Neural progenitor cell (in vitro differentiated cells): ENCODE results near the gene DHODH. TPM values are rescaled to one million over a fixed set of nuclear protein-coding genes. Genes with fewer than 3 reads are reported as not detected.
A peak's percentile ranks its signal among the peaks of the same experiment; 100 is the strongest.

Experiments
- DNase-seq: peaks from one replicate; pipeline ENCODE4 v3.0.0-alpha.2; 2016; ENCODE audit warnings: low spot score
- H2AFZ ChIP-seq: fragments of 200-600 bp; sonication (generic); replicated peaks from 2 replicates; pipeline ENCODE4 v1.6.1; 2016; ENCODE audit warnings: antibody characterized with exemption
- H3F3A ChIP-seq: fragments of 200-600 bp; sonication (generic); 2 replicates; pipeline ENCODE4 v1.6.1; 2016; ENCODE audit warnings: antibody characterized with exemption, low read depth
- H3K27ac ChIP-seq: fragments of 200-600 bp; sonication (generic); 2 replicates; pipeline ENCODE4 v1.5.1; 2016; ENCODE audit warnings: mild to moderate bottlenecking
- H3K27me3 ChIP-seq: fragments of 200-600 bp; sonication (generic); 2 replicates; pipeline ENCODE4 v1.6.1; 2016; ENCODE audit warnings: mild to moderate bottlenecking, moderate library complexity
- H3K36me3 ChIP-seq: fragments of 200-600 bp; sonication (generic); 2 replicates; pipeline ENCODE4 v1.5.1; 2016
- H3K4me1 ChIP-seq: fragments of 200-600 bp; sonication (generic); 2 replicates; pipeline ENCODE4 v1.6.1; 2016; ENCODE audit warnings: mixed run types
- H3K4me2 ChIP-seq: fragments of 200-600 bp; sonication (generic); 2 replicates; pipeline ENCODE4 v1.6.1; 2016
- H3K4me3 ChIP-seq: fragments of 200-600 bp; sonication (generic); 2 replicates; pipeline ENCODE4 v1.5.1; 2016
- H3K79me2 ChIP-seq: fragments of 200-600 bp; sonication (generic); 2 replicates; pipeline ENCODE4 v1.6.1; 2016; ENCODE audit warnings: low read depth
- H3K9ac ChIP-seq: fragments of 200-600 bp; sonication (generic); 2 replicates; pipeline ENCODE4 v1.6.1; 2016
- H3K9me3 ChIP-seq: fragments of 200-600 bp; sonication (generic); 2 replicates; pipeline ENCODE4 v1.5.1; 2016; ENCODE audit warnings: low read depth
- H4K20me1 ChIP-seq: fragments of 200-600 bp; sonication (generic); 2 replicates; pipeline ENCODE4 v1.6.1; 2016; ENCODE audit warnings: low read depth
- H3K27ac Mint-ChIP-seq: 3 replicates; pipeline ENCODE4 v1.8.0; 2021; ENCODE audit warnings: mixed read lengths
- H3K27me3 Mint-ChIP-seq: 2 replicates; pipeline ENCODE4 v1.8.0; 2022; ENCODE audit warnings: low read depth, mild to moderate bottlenecking, inconsistent platforms, moderate library complexity, mixed read lengths; ENCODE audit not compliant: insufficient read depth
- H3K36me3 Mint-ChIP-seq: 3 replicates; pipeline ENCODE4 v1.8.0; 2021; ENCODE audit warnings: mixed read lengths
- H3K4me1 Mint-ChIP-seq: 3 replicates; pipeline ENCODE4 v1.8.0; 2021; ENCODE audit warnings: mixed read lengths
- H3K4me3 Mint-ChIP-seq: 3 replicates; pipeline ENCODE4 v1.8.0; 2021; ENCODE audit warnings: mild to moderate bottlenecking, moderate library complexity, mixed read lengths
- H3K9me3 Mint-ChIP-seq: 3 replicates; pipeline ENCODE4 v1.8.0; 2020; ENCODE audit warnings: mixed read lengths
- CTCF ChIP-seq: fragments of 200-600 bp; sonication (generic); IDR thresholded peaks from 2 replicates; pipeline ENCODE4 v1.5.1; 2017; ENCODE audit warnings: antibody characterized with exemption, mild to moderate bottlenecking
- EZH2 ChIP-seq: fragments of 200-600 bp; sonication (generic); IDR thresholded peaks from 2 replicates; pipeline ENCODE4 v1.6.1; 2017; ENCODE audit warnings: antibody characterized with exemption, mild to moderate bottlenecking, moderate library complexity
- EZH2phosphoT487 ChIP-seq: fragments of 200-600 bp; sonication (generic); IDR thresholded peaks from 2 replicates; pipeline ENCODE4 v1.6.1; 2017; ENCODE audit warnings: antibody characterized with exemption
- total RNA-seq: library from RNA; depleted of rRNA; stranded (reverse); fragments of >200 nt; gene quantifications from 2 replicates; pipeline ENCODE4 v1.2.3, GENCODE V29; 2015; ENCODE audit warnings: low replicate concordance

DHODH gene
- total RNA-seq, 1 donor from 2014 or later, result 7.2 TPM

DNA sequence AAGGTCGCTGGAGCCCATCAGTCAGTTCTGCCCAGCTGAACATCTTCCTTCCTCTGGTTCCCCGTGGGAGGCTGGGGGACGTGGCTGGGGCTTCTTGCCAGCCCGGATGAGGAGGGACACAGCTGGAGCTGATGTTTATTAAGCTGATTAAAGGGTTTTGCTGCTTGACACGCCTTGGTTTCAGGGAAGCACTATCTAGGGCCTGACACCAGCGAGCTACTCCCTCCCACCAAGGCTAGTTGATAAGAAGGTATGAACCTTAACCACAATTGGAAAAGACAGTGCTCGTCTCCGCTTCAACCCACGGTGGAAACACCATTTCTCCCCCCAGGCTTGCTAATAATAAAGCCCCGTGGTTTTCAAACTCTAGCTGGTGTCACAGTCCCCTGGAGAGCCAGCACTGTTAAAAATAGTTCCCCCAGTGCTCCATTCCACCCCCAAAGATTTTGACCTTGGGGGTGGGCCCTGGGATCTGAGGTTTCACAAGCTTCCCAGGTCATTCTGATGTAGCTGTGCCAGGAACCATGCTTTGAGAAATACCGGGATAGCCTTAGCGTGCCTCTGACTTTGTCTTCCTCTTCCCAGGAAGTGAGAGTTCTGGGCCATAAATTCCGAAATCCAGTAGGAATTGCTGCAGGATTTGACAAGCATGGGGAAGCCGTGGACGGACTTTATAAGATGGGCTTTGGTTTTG lies 5.5 kb downstream of the DHODH start:
- H3K4me2 ChIP-seq, result no peak overlapping the region
- H3K4me1 Mint-ChIP-seq, result peaks cover 4% of the 10 kb centered on the region
- no peak overlapping the region for H3K27ac ChIP-seq
- no peaks in the 10 kb centered on the region for H3K27me3 ChIP-seq
- H3K4me3 ChIP-seq, result no peak overlapping the region
- H3K4me3 Mint-ChIP-seq, result no peak overlapping the region
- no peaks in the 10 kb centered on the region for H3K36me3 ChIP-seq
- peak; percentile 23 for DNase-seq
- peaks cover 8% of the 10 kb centered on the region for H3K27me3 Mint-ChIP-seq
- no peak overlapping the region for H3K9ac ChIP-seq
- H3K9me3 ChIP-seq, result no peaks in the 10 kb centered on the region
- H3K4me1 ChIP-seq, result no peaks in the 10 kb centered on the region
- no peaks in the 10 kb centered on the region for H4K20me1 ChIP-seq
- H3K36me3 Mint-ChIP-seq, result peaks cover 6% of the 10 kb centered on the region
- peak overlapping the region; percentile 87 for H3K27ac Mint-ChIP-seq
- no peaks in the 10 kb centered on the region for H3K9me3 Mint-ChIP-seq
- H3K79me2 ChIP-seq, result peaks cover 15% of the 10 kb centered on the region
- no peak overlapping the region for H2AFZ ChIP-seq
- H3F3A ChIP-seq, result peaks cover 3% of the 10 kb centered on the region
- TF ChIP-seq EZH2phosphoT487 (no peak), CTCF (no peak), EZH2 (no peak)

DNA sequence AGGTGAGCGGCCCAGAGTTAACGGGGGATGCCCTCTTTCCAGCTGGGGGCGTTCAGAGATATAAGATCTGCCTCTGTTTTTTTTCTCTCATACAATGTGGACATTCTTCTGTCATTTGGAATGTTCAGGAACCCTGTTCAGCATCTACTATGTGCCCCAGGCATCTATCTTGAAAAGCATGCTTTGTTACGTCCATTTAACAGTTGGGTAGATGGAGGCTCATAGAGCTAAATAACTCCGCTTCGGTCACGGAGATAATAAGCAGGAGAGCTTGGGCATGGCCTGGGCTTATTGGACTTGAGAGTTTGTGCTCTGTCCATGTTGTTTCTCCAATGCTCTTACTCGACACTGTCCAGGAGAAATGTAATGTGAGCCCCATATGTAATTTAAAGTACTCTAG lies 6.1 kb downstream of the DHODH start:
- H3F3A ChIP-seq, result peaks cover 3% of the 10 kb centered on the region
- H3K27ac Mint-ChIP-seq, result no peak overlapping the region
- no peaks in the 10 kb centered on the region for H3K27me3 ChIP-seq
- no peak overlapping the region for H3K4me3 ChIP-seq
- no peak overlapping the region for H3K4me3 Mint-ChIP-seq
- H3K4me1 ChIP-seq, result no peaks in the 10 kb centered on the region
- TF ChIP-seq EZH2phosphoT487 (no peak), EZH2 (no peak), CTCF (no peak)
- peaks cover 12% of the 10 kb centered on the region for H3K79me2 ChIP-seq
- no peaks in the 10 kb centered on the region for H3K36me3 ChIP-seq
- H2AFZ ChIP-seq, result no peak overlapping the region
- no peaks in the 10 kb centered on the region for H4K20me1 ChIP-seq
- H3K9me3 Mint-ChIP-seq, result no peaks in the 10 kb centered on the region
- H3K4me1 Mint-ChIP-seq, result peaks cover 4% of the 10 kb centered on the region
- no peaks in the 10 kb centered on the region for H3K9me3 ChIP-seq
- H3K36me3 Mint-ChIP-seq, result peaks cover 10% of the 10 kb centered on the region
- H3K4me2 ChIP-seq, result no peak overlapping the region
- no peak overlapping the region for H3K9ac ChIP-seq
- H3K27me3 Mint-ChIP-seq, result peaks cover 8% of the 10 kb centered on the region
- H3K27ac ChIP-seq, result no peak overlapping the region
- no peak for DNase-seq

DNA sequence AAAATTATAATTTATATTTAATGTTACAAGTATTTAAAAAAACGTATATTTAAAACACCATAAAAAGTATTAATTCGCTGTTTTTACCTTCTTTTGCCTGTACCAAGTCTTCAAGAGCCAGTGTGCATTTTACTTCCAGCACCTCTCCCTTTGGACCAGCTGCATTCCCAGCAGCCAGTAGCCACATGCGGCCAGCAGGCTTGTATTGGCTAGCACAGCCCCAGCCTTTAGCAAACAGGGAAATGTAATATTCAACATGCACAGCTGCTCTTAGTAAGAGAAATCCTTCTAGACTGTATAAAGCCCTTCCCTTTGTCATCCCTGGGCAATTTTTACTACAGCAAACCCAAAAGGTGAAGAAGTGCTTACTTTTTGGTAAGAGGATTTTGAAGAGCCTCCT lies 6.6 kb downstream of the DHODH start:
- TF ChIP-seq CTCF (no peak), EZH2 (no peak), EZH2phosphoT487 (no peak)
- Histone ChIP-seq H3K4me3 (no peak overlapping the region), H3K27ac (no peak overlapping the region), H3K4me2 (no peak overlapping the region), H3K36me3 (no peaks in the 10 kb centered on the region), H4K20me1 (no peaks in the 10 kb centered on the region), H2AFZ (no peak overlapping the region), H3K9me3 (no peaks in the 10 kb centered on the region), H3K9ac (no peak overlapping the region), H3K27me3 (no peaks in the 10 kb centered on the region), H3K4me1 (no peaks in the 10 kb centered on the region), H3K79me2 (peaks cover 7% of the 10 kb centered on the region), H3F3A (peaks cover 3% of the 10 kb centered on the region)
- Mint-ChIP-seq H3K36me3 (peaks cover 10% of the 10 kb centered on the region), H3K9me3 (no peaks in the 10 kb centered on the region), H3K4me1 (peaks cover 4% of the 10 kb centered on the region), H3K27ac (no peak overlapping the region), H3K4me3 (no peak overlapping the region), H3K27me3 (peaks cover 6% of the 10 kb centered on the region)
- DNase-seq, result no peak
